GM18519 (cell line): Measurements from ENCODE around the gene SCAPER.

ENCODE experiments used
- ATAC-seq: cut with Tn5 transposase; IDR thresholded peaks from one replicate; pipeline ENCODE4 v1.9.1; 2021; ENCODE audit warnings: mild to moderate bottlenecking, moderate library complexity; ENCODE audit not compliant: unreplicated experiment, low FRiP score

Gene SCAPER

GRCh38 chr15:76905013-76905839, at the start of gene SCAPER:
Gene SCAPER (minus strand): TSS chr15:76905340. CDS start chr15:76883817, 21,523 bp downstream.
- peak; percentile 70 for ATAC-seq

GRCh38 chr15:76954744-76955143, 49.6 kb upstream of the SCAPER start:
- no peak for ATAC-seq

GRCh38 chr15:76953913-76954312, 48.8 kb upstream of the SCAPER start:
- no peak for ATAC-seq

GRCh38 chr15:76951220-76951619, 46.1 kb upstream of the SCAPER start:
- ATAC-seq, result no peak

GRCh38 chr15:76947454-76947853, 42.3 kb upstream of the SCAPER start:
- ATAC-seq, result no peak

GRCh38 chr15:76945494-76946093, 40.5 kb upstream of the SCAPER start:
- ATAC-seq, result no peak

- no peak for ATAC-seq
Observed at GRCh38 chr15:76942331-76942730, 37.2 kb upstream of the SCAPER start.

GRCh38 chr15:76941636-76942035, 36.5 kb upstream of the SCAPER start:
- no peak for ATAC-seq

- ATAC-seq, result no peak
Observed at GRCh38 chr15:76939715-76940114, 34.6 kb upstream of the SCAPER start.

- ATAC-seq, result no peak
Observed at GRCh38 chr15:76938752-76939151, 33.6 kb upstream of the SCAPER start.

- no peak for ATAC-seq
Observed at GRCh38 chr15:76936671-76937070, 31.5 kb upstream of the SCAPER start.

- ATAC-seq, result no peak
Observed at GRCh38 chr15:76935620-76936019, 30.5 kb upstream of the SCAPER start.

- no peak for ATAC-seq
Observed at GRCh38 chr15:76932135-76932966, 27.2 kb upstream of the SCAPER start.

GRCh38 chr15:76931397-76932134, 26.4 kb upstream of the SCAPER start, which contains the start of gene RCN2:
Gene RCN2 (plus strand): TSS chr15:76931749. CDS start chr15:76931842, 93 bp downstream.
- ATAC-seq, result peak; percentile 89

GRCh38 chr15:76930831-76931396, 25.8 kb upstream of the SCAPER start:
- ATAC-seq, result no peak

GRCh38 chr15:76929011-76929760, 24.0 kb upstream of the SCAPER start:
- no peak for ATAC-seq

- no peak for ATAC-seq
Observed at GRCh38 chr15:76928201-76928600, 23.1 kb upstream of the SCAPER start.

- no peak for ATAC-seq
Observed at GRCh38 chr15:76916369-76916768, 11.2 kb upstream of the SCAPER start.

GRCh38 chr15:76913737-76914136, 8.6 kb upstream of the SCAPER start:
- no peak for ATAC-seq
